GM18907 (cell line): ENCODE results near the gene APLN.

Experiments
- ATAC-seq: cut with Tn5 transposase; IDR thresholded peaks from one replicate; pipeline ENCODE4 v1.9.1; 2021; ENCODE audit warnings: mild to moderate bottlenecking, moderate library complexity; ENCODE audit not compliant: unreplicated experiment

Gene APLN

GRCh38 chrX:129600981-129601424 lies 53.8 kb downstream of the APLN start:
- ATAC-seq: no peak

GRCh38 chrX:129599996-129600395 lies 54.8 kb downstream of the APLN start:
- ATAC-seq: no peak

- no peak for ATAC-seq
Measured at GRCh38 chrX:129599499-129599898, 55.3 kb downstream of the APLN start.

GRCh38 chrX:129597905-129598304 lies 56.9 kb downstream of the APLN start:
- ATAC-seq: no peak

GRCh38 chrX:129596077-129596476 lies 58.7 kb downstream of the APLN start:
- ATAC-seq: no peak
